SU-DHL-6 (cell line): ENCODE measurements around the gene MAP4K5.

Experiments used
- CTCF ChIP-seq: fragments of 200-600 bp; sonication (generic); IDR thresholded peaks from one replicate; pipeline ENCODE4 v1.5.1; 2017; ENCODE audit warnings: antibody characterized with exemption, mild to moderate bottlenecking, low read length, moderate library complexity; ENCODE audit not compliant: insufficient read depth, poor library complexity, severe bottlenecking
- EZH2phosphoT487 ChIP-seq: fragments of 200-600 bp; sonication (generic), shearing (Covaris generic); conservative IDR thresholded peaks from 2 replicates; pipeline ENCODE4 v1.6.1; 2018; ENCODE audit warnings: mild to moderate bottlenecking, antibody characterized with exemption, low read length, moderate library complexity, mixed read lengths

- TF ChIP-seq EZH2phosphoT487, result no peak
- TF ChIP-seq CTCF, result no peak
These were observed 2.0 kb downstream of the MAP4K5 start for GRCh38 chr14:50530358-50530757.
